SK-N-MC (cell line): Measurements from ENCODE around the gene GPR150.

Experiments
- EZH2 ChIP-seq: fragments of 200-600 bp; sonication (generic); IDR thresholded peaks from one replicate; pipeline ENCODE4 v1.6.1; 2017; ENCODE audit warnings: antibody characterized with exemption
- FOXP2 ChIP-seq: optimal IDR thresholded peaks from 2 replicates; pipeline ENCODE3; 2011; ENCODE audit warnings: mild to moderate bottlenecking, moderate library complexity; ENCODE audit not compliant: insufficient read depth; ENCODE audit errors: extremely low read length, control extremely low read depth
- POLR2AphosphoS5 ChIP-seq: IDR thresholded peaks from 2 replicates; pipeline ENCODE4 v1.6.1; 2012; ENCODE audit warnings: mild to moderate bottlenecking, low read depth, low read length, borderline replicate concordance

- TF ChIP-seq EZH2 (no peak), POLR2AphosphoS5 (no peak), FOXP2 (no peak)
Measured at GRCh38 chr5:95631255-95631958, 11.5 kb downstream of the GPR150 start.
